ENCODE measurements around the gene ATP2C2.

- TF ChIP-seq POLR2A (IDR thresholded peaks at IDR 0.05; ENCODE audit: control extremely low read depth in 1 of 2, low read depth in 2 of 2, low read length in 2 of 2), result no peak
- no peak for TF ChIP-seq NRF1 (IDR thresholded peaks at IDR 0.05; ENCODE audit: low read depth, low read length)
- no peak for TF ChIP-seq EZH2 (IDR thresholded peaks at IDR 0.05; ENCODE audit: low read depth, low read length, severe bottlenecking)
- no peak for TF ChIP-seq GABPA (IDR thresholded peaks at IDR 0.05; ENCODE audit: borderline replicate concordance, insufficient read depth, low read length)
- TF ChIP-seq, protein P1, sequence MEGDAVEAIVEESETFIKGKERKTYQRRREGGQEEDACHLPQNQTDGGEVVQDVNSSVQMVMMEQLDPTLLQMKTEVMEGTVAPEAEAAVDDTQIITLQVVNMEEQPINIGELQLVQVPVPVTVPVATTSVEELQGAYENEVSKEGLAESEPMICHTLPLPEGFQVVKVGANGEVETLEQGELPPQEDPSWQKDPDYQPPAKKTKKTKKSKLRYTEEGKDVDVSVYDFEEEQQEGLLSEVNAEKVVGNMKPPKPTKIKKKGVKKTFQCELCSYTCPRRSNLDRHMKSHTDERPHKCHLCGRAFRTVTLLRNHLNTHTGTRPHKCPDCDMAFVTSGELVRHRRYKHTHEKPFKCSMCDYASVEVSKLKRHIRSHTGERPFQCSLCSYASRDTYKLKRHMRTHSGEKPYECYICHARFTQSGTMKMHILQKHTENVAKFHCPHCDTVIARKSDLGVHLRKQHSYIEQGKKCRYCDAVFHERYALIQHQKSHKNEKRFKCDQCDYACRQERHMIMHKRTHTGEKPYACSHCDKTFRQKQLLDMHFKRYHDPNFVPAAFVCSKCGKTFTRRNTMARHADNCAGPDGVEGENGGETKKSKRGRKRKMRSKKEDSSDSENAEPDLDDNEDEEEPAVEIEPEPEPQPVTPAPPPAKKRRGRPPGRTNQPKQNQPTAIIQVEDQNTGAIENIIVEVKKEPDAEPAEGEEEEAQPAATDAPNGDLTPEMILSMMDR (IDR thresholded peaks at IDR 0.05; ENCODE audit: control extremely low read depth in 1 of 3, insufficient read depth in 1 of 3, low read depth in 1 of 3, low read length in 3 of 3), result no peak
- TF ChIP-seq, protein P2, sequence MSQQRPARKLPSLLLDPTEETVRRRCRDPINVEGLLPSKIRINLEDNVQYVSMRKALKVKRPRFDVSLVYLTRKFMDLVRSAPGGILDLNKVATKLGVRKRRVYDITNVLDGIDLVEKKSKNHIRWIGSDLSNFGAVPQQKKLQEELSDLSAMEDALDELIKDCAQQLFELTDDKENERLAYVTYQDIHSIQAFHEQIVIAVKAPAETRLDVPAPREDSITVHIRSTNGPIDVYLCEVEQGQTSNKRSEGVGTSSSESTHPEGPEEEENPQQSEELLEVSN (IDR thresholded peaks at IDR 0.05), result no peak
- TF ChIP-seq SUZ12 (IDR thresholded peaks at IDR 0.05; ENCODE audit: low read length), result no peak
- no peak for TF ChIP-seq RNF2 (IDR thresholded peaks at IDR 0.05; ENCODE audit: borderline replicate concordance, low read depth, low read length, missing control alignments, poor library complexity, severe bottlenecking)
- TF ChIP-seq, protein P3, sequence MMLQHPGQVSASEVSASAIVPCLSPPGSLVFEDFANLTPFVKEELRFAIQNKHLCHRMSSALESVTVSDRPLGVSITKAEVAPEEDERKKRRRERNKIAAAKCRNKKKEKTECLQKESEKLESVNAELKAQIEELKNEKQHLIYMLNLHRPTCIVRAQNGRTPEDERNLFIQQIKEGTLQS (IDR thresholded peaks at IDR 0.05; ENCODE audit: insufficient read depth, low read depth, low read length), result no peak
- no peak for TF ChIP-seq GTF2F1 (IDR thresholded peaks at IDR 0.05; ENCODE audit: borderline replicate concordance, low read depth, low read length)
- TF ChIP-seq SP2 (IDR thresholded peaks at IDR 0.05; ENCODE audit: low read length), result no peak
- TF ChIP-seq CBX8 (IDR thresholded peaks at IDR 0.05; ENCODE audit: borderline replicate concordance, low read depth, low read length), result no peak
- TF ChIP-seq POLR2AphosphoS5 (IDR thresholded peaks at IDR 0.05; ENCODE audit: low read depth, low read length), result no peak
These were observed 129.3 kb downstream of the ATP2C2 start for GRCh38 chr16:84497418-84498222.

All from H1 (cell line).